ENCODE measurements around the gene DHRS3.

DNA sequence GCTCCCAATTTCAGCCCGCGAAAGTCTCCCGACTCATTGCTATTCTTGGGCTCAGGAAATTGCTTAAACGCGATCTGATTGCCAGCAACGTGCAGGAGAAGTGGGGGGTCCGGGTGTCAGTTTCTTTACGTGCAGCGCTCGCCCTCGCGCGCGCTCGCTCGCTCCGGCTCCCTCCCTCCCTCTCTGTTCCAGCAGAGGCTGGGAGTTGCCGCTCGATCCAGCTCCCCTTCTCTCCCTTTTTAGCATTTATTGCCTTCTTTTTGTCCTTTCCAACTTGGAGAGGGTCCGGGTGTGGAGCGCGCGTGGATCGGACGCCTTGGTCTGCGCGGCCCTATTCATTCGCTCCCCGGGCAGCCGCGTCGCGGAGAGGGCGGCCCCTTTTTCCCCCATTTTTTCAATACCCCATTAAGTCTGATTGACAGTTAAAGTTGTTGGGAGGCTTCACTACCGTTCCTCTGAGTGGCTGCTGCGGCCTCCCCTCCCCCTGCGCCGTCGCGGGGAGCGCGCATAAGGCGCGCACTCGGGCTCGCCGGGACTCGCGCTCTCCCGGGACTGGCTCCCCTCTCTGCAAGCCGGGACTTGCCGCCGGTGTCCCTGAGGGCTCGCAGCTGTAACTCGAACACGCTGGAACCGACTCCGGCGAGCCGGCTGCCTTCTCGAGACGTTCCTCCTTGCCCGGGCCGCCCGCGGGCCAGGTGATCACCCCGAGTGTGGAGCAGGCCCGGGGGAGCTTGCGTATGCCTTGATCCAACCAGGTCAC, at the start of gene DHRS3:
- TF ChIP-seq, protein P1, sequence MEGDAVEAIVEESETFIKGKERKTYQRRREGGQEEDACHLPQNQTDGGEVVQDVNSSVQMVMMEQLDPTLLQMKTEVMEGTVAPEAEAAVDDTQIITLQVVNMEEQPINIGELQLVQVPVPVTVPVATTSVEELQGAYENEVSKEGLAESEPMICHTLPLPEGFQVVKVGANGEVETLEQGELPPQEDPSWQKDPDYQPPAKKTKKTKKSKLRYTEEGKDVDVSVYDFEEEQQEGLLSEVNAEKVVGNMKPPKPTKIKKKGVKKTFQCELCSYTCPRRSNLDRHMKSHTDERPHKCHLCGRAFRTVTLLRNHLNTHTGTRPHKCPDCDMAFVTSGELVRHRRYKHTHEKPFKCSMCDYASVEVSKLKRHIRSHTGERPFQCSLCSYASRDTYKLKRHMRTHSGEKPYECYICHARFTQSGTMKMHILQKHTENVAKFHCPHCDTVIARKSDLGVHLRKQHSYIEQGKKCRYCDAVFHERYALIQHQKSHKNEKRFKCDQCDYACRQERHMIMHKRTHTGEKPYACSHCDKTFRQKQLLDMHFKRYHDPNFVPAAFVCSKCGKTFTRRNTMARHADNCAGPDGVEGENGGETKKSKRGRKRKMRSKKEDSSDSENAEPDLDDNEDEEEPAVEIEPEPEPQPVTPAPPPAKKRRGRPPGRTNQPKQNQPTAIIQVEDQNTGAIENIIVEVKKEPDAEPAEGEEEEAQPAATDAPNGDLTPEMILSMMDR (optimal IDR thresholded peaks at IDR 0.05 in 1 of 3, IDR thresholded peaks at IDR 0.05 in 1 of 3, conservative IDR thresholded peaks at IDR 0.05 in 1 of 3; ENCODE audit: extremely low read depth in 1 of 3, insufficient read depth in 2 of 3, low read length in 3 of 3), result no peak
- no peak for TF ChIP-seq EZH2 (IDR thresholded peaks at IDR 0.05; ENCODE audit: low read length)

All from keratinocyte (primary cell).